GM19372 (cell line): ENCODE measurements around the gene FBXW10.
"Not testable (repeated sequence)": the region's sequence is repeated elsewhere in the genome, so short reads cannot be mapped to it uniquely, and the experiment has no call there.

Source experiments
- ATAC-seq: cut with Tn5 transposase; IDR thresholded peaks from one replicate; pipeline ENCODE4 v1.9.1; 2021; ENCODE audit warnings: mild to moderate bottlenecking, low read depth, moderate library complexity; ENCODE audit not compliant: unreplicated experiment

The FBXW10 gene

DNA sequence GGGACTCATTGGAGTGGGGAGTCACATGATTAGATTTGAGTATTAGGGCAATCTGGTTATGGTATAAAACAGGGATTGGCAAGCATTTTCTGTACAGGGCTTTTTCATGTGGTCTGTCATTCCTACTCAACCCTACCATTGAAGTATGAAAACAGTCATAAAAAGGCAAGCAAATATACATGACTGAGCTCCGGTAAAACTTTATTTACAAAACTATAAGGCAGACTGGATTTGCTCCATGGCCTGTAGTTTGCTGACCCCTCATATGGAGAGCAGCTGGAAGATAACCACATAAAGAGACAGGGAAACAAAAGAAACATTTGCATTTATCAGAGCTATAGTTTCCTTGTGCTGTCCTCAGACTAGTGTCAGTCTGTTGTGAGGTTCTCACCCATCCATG is 83.8 kb downstream of the FBXW10 start:
- not testable (repeated sequence) for ATAC-seq
